Endothelial cell of umbilical vein (primary cell): ENCODE measurements around the gene PRKCB. TPM values are rescaled to one million over a fixed set of nuclear protein-coding genes. Genes with fewer than 3 reads are reported as not detected.
"Not testable (repeated sequence)": the region's sequence is repeated elsewhere in the genome, so short reads cannot be mapped to it uniquely, and the experiment has no call there.

Source experiments
- BruUV-seq: library from RNA; stranded (reverse); fragments of 400-500 nt; replicated peaks from 2 replicates; lab custom pipeline; 2021; lab: Mats Ljungman, UMichigan
- CTCF ChIA-PET: fragments of 300-600, 350-600 bp; sonication (Branson Sonifier 250); formaldehyde crosslinking; loops from one replicate; lab custom pipeline; 2021; ENCODE audit warnings: antibody characterized with exemption, inconsistent platforms; lab: Charles Lee
- POLR2A ChIA-PET: fragments of 300-600, 350-600 bp; sonication (Branson Sonifier 250); formaldehyde crosslinking; loops from one replicate; lab custom pipeline; 2021; ENCODE audit warnings: antibody characterized with exemption, inconsistent platforms; lab: Charles Lee
- DNase-seq: peaks from one replicate; pipeline ENCODE4 v3.0.0-alpha.2; 2011; ENCODE audit warnings: low read depth, low spot score
- FAIRE-seq: peaks from 2 replicates; lab custom pipeline; 2011; peaks lifted over from hg19 to GRCh38; lab: Jason Lieb, UNC
- H2AFZ ChIP-seq: 2 replicates; pipeline ENCODE4 v1.6.0; 2012; ENCODE audit warnings: low read depth, low read length, control low read depth, inconsistent platforms
- H3K27ac ChIP-seq: 2 replicates; pipeline ENCODE4 v1.5.1; 2011; ENCODE audit warnings: low read depth, mild to moderate bottlenecking, control low read depth, low read length, moderate library complexity; ENCODE audit not compliant: insufficient read depth
- H3K27me3 ChIP-seq, 2 experiments: 2 replicates each; pipeline versions ENCODE4 v1.6.0 to v1.6.1; 2011; ENCODE audit warnings: low read length in 2 of 2, mixed read lengths in 1 of 2; ENCODE audit not compliant: control insufficient read depth in 2 of 2, insufficient read depth in 2 of 2
- H3K36me3 ChIP-seq, 2 experiments: 2 replicates in 1 of 2; 3 replicates in 1 of 2; pipeline ENCODE4 v1.5.1; 2011; ENCODE audit warnings: low read length in 2 of 2, mild to moderate bottlenecking in 1 of 2, moderate library complexity in 1 of 2; ENCODE audit not compliant: control insufficient read depth in 2 of 2, insufficient read depth in 2 of 2; ENCODE audit errors: extremely low read depth in 1 of 2
- H3K4me1 ChIP-seq: 3 replicates; pipeline ENCODE4 v1.5.1; 2011; ENCODE audit warnings: mild to moderate bottlenecking, low read length; ENCODE audit not compliant: control insufficient read depth, insufficient read depth; ENCODE audit errors: extremely low read depth
- H3K4me2 ChIP-seq: 2 replicates; pipeline ENCODE4 v1.6.1; 2011; ENCODE audit warnings: low read length, control low read depth, mixed read lengths; ENCODE audit not compliant: insufficient read depth
- H3K4me3 ChIP-seq, 3 experiments: fragments of 200-600 bp in 1 of 3; sonication (generic), shearing (Covaris generic) in 1 of 3; replicated peaks in 1 of 3; 2 replicates each; pipeline ENCODE4 v1.5.1; 2011 to 2016; ENCODE audit warnings: control low read depth in 3 of 3, low read length in 3 of 3, mild to moderate bottlenecking in 2 of 3, inconsistent platforms in 1 of 3, low read depth in 1 of 3, moderate library complexity in 1 of 3; ENCODE audit not compliant: insufficient read depth in 1 of 3
- H3K79me2 ChIP-seq: 2 replicates; pipeline ENCODE4 v1.6.0; 2012; ENCODE audit warnings: low read length, inconsistent platforms; ENCODE audit not compliant: control insufficient read depth, insufficient read depth
- H3K9ac ChIP-seq: replicated peaks from 2 replicates; pipeline ENCODE3; 2011; ENCODE audit warnings: low read length, control low read depth; ENCODE audit not compliant: insufficient read depth; ENCODE audit errors: extremely low read depth
- H3K9me1 ChIP-seq: replicated peaks from 3 replicates; pipeline ENCODE4 v1.6.0; 2011; ENCODE audit warnings: mild to moderate bottlenecking, low read length; ENCODE audit not compliant: control insufficient read depth, insufficient read depth; ENCODE audit errors: extremely low read depth
- H3K9me3 ChIP-seq: replicated peaks from 2 replicates; pipeline ENCODE4 v1.5.1; 2012; ENCODE audit warnings: low read length, inconsistent platforms; ENCODE audit not compliant: control insufficient read depth, insufficient read depth
- H4K20me1 ChIP-seq: replicated peaks from 2 replicates; pipeline ENCODE3; 2011; ENCODE audit warnings: mild to moderate bottlenecking, low read length; ENCODE audit not compliant: control insufficient read depth, insufficient read depth; ENCODE audit errors: extremely low read depth
- EZH2 ChIP-seq: IDR thresholded peaks from 2 replicates; pipeline ENCODE4 v1.6.1; 2012; ENCODE audit warnings: borderline replicate concordance, low read depth, mild to moderate bottlenecking, moderate library complexity, low read length, inconsistent platforms; ENCODE audit not compliant: severe bottlenecking
- FOS ChIP-seq: IDR thresholded peaks from 2 replicates; pipeline ENCODE4 v1.6.1; 2011; ENCODE audit warnings: mild to moderate bottlenecking, low read length, moderate library complexity, borderline replicate concordance; ENCODE audit not compliant: insufficient read depth
- GATA2 ChIP-seq: IDR thresholded peaks from 2 replicates; pipeline ENCODE4 v1.7.0; 2011; ENCODE audit warnings: low read depth, mild to moderate bottlenecking, moderate library complexity, mixed read lengths, low read length; ENCODE audit not compliant: insufficient read length, insufficient read depth
- JUN ChIP-seq: IDR thresholded peaks from 2 replicates; pipeline ENCODE4 v1.6.1; 2011; ENCODE audit warnings: borderline replicate concordance, low read depth; ENCODE audit not compliant: insufficient read length, insufficient read depth
- MYC ChIP-seq: IDR thresholded peaks from one replicate; pipeline ENCODE4 v1.6.1; 2011; ENCODE audit warnings: mild to moderate bottlenecking, low read depth, low read length
- POLR2A ChIP-seq: IDR thresholded peaks from 2 replicates; pipeline ENCODE4 v1.6.1; 2012; ENCODE audit warnings: low read depth, mild to moderate bottlenecking, control low read depth, low read length
- POLR2AphosphoS5 ChIP-seq: IDR thresholded peaks from 2 replicates; pipeline ENCODE4 v1.6.1; 2012; ENCODE audit warnings: low read depth, mild to moderate bottlenecking, control low read depth, low read length, moderate library complexity; ENCODE audit not compliant: insufficient read depth
- dilution Hi-C: fragments of 300-500 bp; cut with MboI; formaldehyde crosslinking; loops from one replicate; pipeline ENCODE4 v1.15.0; 2019; ENCODE audit warnings: low sequenced_read_pairs; ENCODE audit not compliant: extremely low pct_ligation_motif_present
- intact Hi-C: fragments of 100-400 bp; cut with micrococcal nuclease; formaldehyde crosslinking; loops from one replicate; pipeline ENCODE4 v1.10.0; 2022
- polyA plus RNA-seq, 4 experiments: library from polyadenylated mRNA; depleted of rRNA in 3 of 4; stranded (reverse) in 3 of 4; unstranded in 1 of 4; fragments of >200 nt; gene quantifications; 2 replicates each; pipeline versions ENCODE4 v1.2.1 to v1.2.3, GENCODE V29; 2011 to 2012; ENCODE audit warnings: missing spikeins in 1 of 4
- total RNA-seq: library from RNA; stranded (reverse); gene quantifications from 2 replicates; pipeline ENCODE4 v1.2.3, GENCODE V29; 2021
- TF ChIP-seq, protein P1 (sequence below): IDR thresholded peaks from 2 replicates; pipeline ENCODE4 v1.6.1; 2011; ENCODE audit not compliant: insufficient read depth, insufficient read length
- TF ChIP-seq, protein P2 (sequence below), 2 donors: IDR thresholded peaks; 1 replicate in 1 of 2; 2 replicates in 1 of 2; pipeline ENCODE4 v1.5.1; 2011; ENCODE audit warnings: low read length in 2 of 2, mild to moderate bottlenecking in 2 of 2, moderate library complexity in 2 of 2, control low read depth in 1 of 2, inconsistent platforms in 1 of 2, low read depth in 1 of 2; ENCODE audit not compliant: insufficient read depth in 1 of 2; ENCODE audit errors: extremely low read depth in 1 of 2

Gene PRKCB
- total and polyA plus RNA-seq, 2 donors (not counting 3 experiments of a cell fraction or from before 2014, with no cell fraction given): 0.01 TPM; not detected in 1

- BruUV-seq: no TSS peak
- DNase-seq (peak; percentile 88), FAIRE-seq (peak; percentile 95)
- Histone ChIP-seq H3K79me2 (no peaks in the 10 kb centered on the region), H3K9me3 (no peaks in the 10 kb centered on the region), H3K9ac (peak overlapping the region; percentile 59), H2AFZ (peak overlapping the region; percentile 67), H3K4me2 (peak overlapping the region; percentile 83), H4K20me1 (no peaks in the 10 kb centered on the region), H3K27me3 (no peaks in the 10 kb centered on the region), H3K4me1 (peaks cover 36% of the 10 kb centered on the region), H3K27ac (peak overlapping the region; percentile 97), H3K4me3 (peak overlapping the region in 1 of 3 experiments; percentile 30), H3K9me1 (no peaks in the 10 kb centered on the region), H3K36me3 (no peaks in the 10 kb centered on the region)
- intact Hi-C loops: loop anchor here (2.0 kb wide), 1 partner anchor 105 kb away; the partner anchor contains the start of gene CACNG3
- CTCF ChIA-PET: interaction anchor here (0.8 to 2.4 kb wide), 6 partner anchors 16 to 353 kb away, joined by 3 to 18 read pairs (median 4); partner anchors contain the start of gene CACNG3
- TF ChIP-seq FOS (peak; percentile 65), POLR2AphosphoS5 (peak; percentile 65), JUN (peak; percentile 10), POLR2A (no peak), MYC (no peak), GATA2 (peak; percentile 100), EZH2 (no peak)
- TF ChIP-seq, protein P1, sequence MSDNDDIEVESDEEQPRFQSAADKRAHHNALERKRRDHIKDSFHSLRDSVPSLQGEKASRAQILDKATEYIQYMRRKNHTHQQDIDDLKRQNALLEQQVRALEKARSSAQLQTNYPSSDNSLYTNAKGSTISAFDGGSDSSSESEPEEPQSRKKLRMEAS: no peak
- TF ChIP-seq, protein P2, sequence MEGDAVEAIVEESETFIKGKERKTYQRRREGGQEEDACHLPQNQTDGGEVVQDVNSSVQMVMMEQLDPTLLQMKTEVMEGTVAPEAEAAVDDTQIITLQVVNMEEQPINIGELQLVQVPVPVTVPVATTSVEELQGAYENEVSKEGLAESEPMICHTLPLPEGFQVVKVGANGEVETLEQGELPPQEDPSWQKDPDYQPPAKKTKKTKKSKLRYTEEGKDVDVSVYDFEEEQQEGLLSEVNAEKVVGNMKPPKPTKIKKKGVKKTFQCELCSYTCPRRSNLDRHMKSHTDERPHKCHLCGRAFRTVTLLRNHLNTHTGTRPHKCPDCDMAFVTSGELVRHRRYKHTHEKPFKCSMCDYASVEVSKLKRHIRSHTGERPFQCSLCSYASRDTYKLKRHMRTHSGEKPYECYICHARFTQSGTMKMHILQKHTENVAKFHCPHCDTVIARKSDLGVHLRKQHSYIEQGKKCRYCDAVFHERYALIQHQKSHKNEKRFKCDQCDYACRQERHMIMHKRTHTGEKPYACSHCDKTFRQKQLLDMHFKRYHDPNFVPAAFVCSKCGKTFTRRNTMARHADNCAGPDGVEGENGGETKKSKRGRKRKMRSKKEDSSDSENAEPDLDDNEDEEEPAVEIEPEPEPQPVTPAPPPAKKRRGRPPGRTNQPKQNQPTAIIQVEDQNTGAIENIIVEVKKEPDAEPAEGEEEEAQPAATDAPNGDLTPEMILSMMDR (IDR thresholded peaks at IDR 0.05; ENCODE audit: extremely low read depth in 1 of 2, insufficient read depth in 1 of 2, low read depth in 1 of 2, low read length in 2 of 2): peak; percentile 10 to 17
- POLR2A ChIA-PET: no interaction called here
- dilution Hi-C loops: no loop called here
Measured at GRCh38 chr16:24151482-24151939, 315.7 kb downstream of the PRKCB start.

DNA sequence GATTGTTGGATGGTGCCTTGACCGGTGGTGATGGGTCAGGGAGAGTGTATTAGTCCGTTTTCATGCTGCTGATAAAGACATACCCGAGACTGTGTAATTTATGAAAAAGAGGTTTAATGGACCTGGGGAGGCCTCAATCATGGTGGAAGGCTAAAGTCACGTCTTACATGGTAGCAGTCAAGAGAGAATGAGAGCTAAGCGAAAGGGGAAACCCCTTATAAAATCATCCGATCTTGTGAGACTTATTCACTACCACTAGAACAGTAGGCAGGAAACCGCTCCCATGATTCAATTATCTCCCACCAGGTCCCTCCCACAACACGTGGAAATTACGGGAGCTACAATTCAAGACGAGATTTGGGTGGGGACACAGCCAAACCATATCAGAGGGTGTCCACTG, 316.3 kb downstream of the PRKCB start:
- dilution Hi-C loops, H3K27me3 ChIP-seq, H3K36me3 ChIP-seq, POLR2A ChIA-PET, intact Hi-C loops, H3K79me2 ChIP-seq, FAIRE-seq, H3K9me1 ChIP-seq, H4K20me1 ChIP-seq, H3K9me3 ChIP-seq: not testable (repeated sequence)
- CTCF ChIA-PET: interaction anchor here (0.8 to 2.4 kb wide), 5 partner anchors 20 to 145 kb away, joined by 3 to 18 read pairs (median 4); partner anchors contain the start of gene CACNG3
- Histone ChIP-seq H3K4me2 (peak overlapping the region; percentile 83), H3K9ac (peak overlapping the region; percentile 59), H2AFZ (peak overlapping the region; percentile 67), H3K4me3 (peak overlapping the region in 1 of 3 experiments; percentile 30), H3K4me1 (peaks cover 39% of the 10 kb centered on the region), H3K27ac (peak overlapping the region; percentile 97)
- TSS peak; percentile 60 for BruUV-seq
- DNase-seq: peak; percentile 4
